OCI-LY7 (cell line): ENCODE results near the gene URGCP. TPM values are rescaled to one million over a fixed set of nuclear protein-coding genes. Genes with fewer than 3 reads are reported as not detected.

Experiments
- BruUV-seq: library from RNA; stranded (reverse); fragments of 400-500 nt; replicated peaks from 2 replicates; lab custom pipeline; 2021; lab: Mats Ljungman, UMichigan
- CTCF ChIA-PET: fragments of 300-600 bp; sonication (Branson Sonifier 250); formaldehyde crosslinking; loops from one replicate; lab custom pipeline; 2022; ENCODE audit warnings: antibody characterized with exemption; ENCODE audit not compliant: unreplicated experiment; lab: Charles Lee
- POLR2A ChIA-PET: fragments of 300-600 bp; sonication (Branson Sonifier 250); formaldehyde crosslinking; loops from one replicate; lab custom pipeline; 2022; ENCODE audit warnings: antibody characterized with exemption; lab: Charles Lee
- DNase-seq: peaks from one replicate; pipeline ENCODE4 v3.0.0-alpha.2; 2015; ENCODE audit warnings: low spot score
- H2AFZ ChIP-seq: fragments of 200-600 bp; sonication (generic), shearing (Covaris generic); 2 replicates; pipeline ENCODE4 v1.6.1; 2014; ENCODE audit warnings: mild to moderate bottlenecking, antibody characterized with exemption, low read length, moderate library complexity
- H3K27ac ChIP-seq: fragments of 200-600 bp; sonication (generic); 2 replicates; pipeline ENCODE4 v1.5.1; 2014; ENCODE audit warnings: mixed run types, low read depth, mild to moderate bottlenecking, moderate library complexity, low read length, inconsistent platforms; ENCODE audit not compliant: poor library complexity, severe bottlenecking
- H3K36me3 ChIP-seq: fragments of 200-600 bp; sonication (generic); 2 replicates; pipeline ENCODE4 v1.6.1; 2014; ENCODE audit warnings: mild to moderate bottlenecking, antibody characterized with exemption, low read length, moderate library complexity, mixed read lengths; ENCODE audit not compliant: insufficient read depth
- H3K4me1 ChIP-seq: fragments of 200-600 bp; sonication (generic); 2 replicates; pipeline ENCODE4 v1.5.1; 2014; ENCODE audit warnings: mild to moderate bottlenecking, low read length; ENCODE audit not compliant: insufficient read depth, poor library complexity, severe bottlenecking
- H3K4me2 ChIP-seq: fragments of 200-600 bp; sonication (generic); 2 replicates; pipeline ENCODE4 v1.6.1; 2014; ENCODE audit warnings: mild to moderate bottlenecking, low read length
- H3K4me3 ChIP-seq: fragments of 200-600 bp; sonication (generic); 2 replicates; pipeline ENCODE4 v1.5.1; 2014; ENCODE audit warnings: mild to moderate bottlenecking, low read depth, low read length; ENCODE audit not compliant: poor library complexity, severe bottlenecking
- H3K79me2 ChIP-seq: fragments of 200-600 bp; sonication (generic); 2 replicates; pipeline ENCODE4 v1.6.1; 2016; ENCODE audit warnings: low read depth, mild to moderate bottlenecking, low read length, moderate library complexity, mixed read lengths; ENCODE audit not compliant: insufficient read depth
- H3K9me2 ChIP-seq: fragments of 200-600 bp; sonication (generic); 2 replicates; pipeline ENCODE4 v1.6.1; 2016; ENCODE audit warnings: mild to moderate bottlenecking, low read length, mixed read lengths; ENCODE audit not compliant: insufficient read depth
- H3K9me3 ChIP-seq: fragments of 200-600 bp; sonication (generic); 2 replicates; pipeline ENCODE4 v1.6.1; 2014; ENCODE audit warnings: mild to moderate bottlenecking, mixed run types, low read length, mixed read lengths
- H4K20me1 ChIP-seq: fragments of 200-600 bp; sonication (generic); 2 replicates; pipeline ENCODE4 v1.6.1; 2014; ENCODE audit warnings: mild to moderate bottlenecking, antibody characterized with exemption, low read length, moderate library complexity, mixed read lengths; ENCODE audit not compliant: insufficient read depth
- EZH2phosphoT487 ChIP-seq: fragments of 200-600 bp; sonication (generic); IDR thresholded peaks from 2 replicates; pipeline ENCODE4 v1.6.1; 2018; ENCODE audit warnings: low read depth, borderline replicate concordance, mild to moderate bottlenecking, mixed run types, antibody characterized with exemption, low read length, moderate library complexity, mixed read lengths
- intact Hi-C: fragments of 100-400 bp; cut with micrococcal nuclease; formaldehyde crosslinking; loops from one replicate; pipeline ENCODE4 v1.10.0; 2022; ENCODE audit not compliant: unreplicated experiment
- total RNA-seq, 2 experiments: library from RNA; depleted of rRNA in 1 of 2; stranded (reverse); fragments of >200 nt in 1 of 2; shearing (Covaris generic) in 1 of 2; gene quantifications; 2 replicates each; pipeline ENCODE4 v1.2.3, GENCODE V29; 2014 to 2022
- TF ChIP-seq, protein P1 (sequence below): fragments of 200-600 bp; sonication (generic); conservative IDR thresholded peaks from 2 replicates; pipeline ENCODE4 v1.5.1; 2014; ENCODE audit warnings: mild to moderate bottlenecking, antibody characterized with exemption, low read length, moderate library complexity, mixed read lengths

URGCP gene
- total RNA-seq, 2 experiments from 2014 or later = 4.7 to 6.8 TPM

DNA sequence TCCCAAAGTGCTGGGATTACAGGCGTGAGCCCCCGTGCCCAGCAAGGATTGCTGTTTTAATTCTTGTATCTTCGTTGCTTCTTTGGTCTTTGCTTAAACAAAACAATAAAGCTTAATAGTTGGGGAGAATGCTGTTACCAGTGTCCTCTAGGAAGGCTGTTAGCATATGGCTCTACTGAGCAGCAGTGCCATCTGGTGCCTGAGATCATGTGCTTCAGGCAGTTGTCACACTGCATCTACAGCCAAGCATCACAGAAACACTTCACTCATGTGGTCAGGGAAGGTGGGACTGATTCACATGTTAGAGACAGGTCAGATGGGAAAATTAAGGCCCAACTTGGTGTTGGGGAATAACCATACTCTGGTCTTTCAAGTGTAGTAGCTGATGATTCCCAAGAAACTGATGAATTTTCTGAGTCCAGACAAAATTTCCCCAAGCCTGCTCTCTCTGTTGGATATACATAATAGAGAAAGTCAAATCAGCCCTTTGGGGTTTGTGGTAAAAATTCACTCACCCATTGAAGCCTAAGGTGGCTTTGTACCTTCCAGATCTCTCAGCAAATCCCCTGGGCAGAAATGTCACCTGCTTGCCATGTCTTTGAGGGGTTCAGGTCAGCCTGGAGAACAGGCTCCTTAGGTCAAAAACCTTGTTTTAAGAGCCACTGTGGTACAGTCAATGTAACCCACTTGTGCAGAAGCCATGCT is 48.3 kb upstream of the URGCP start:
- Histone ChIP-seq H3K79me2 (no peaks in the 10 kb centered on the region), H4K20me1 (no peaks in the 10 kb centered on the region), H3K4me1 (peaks cover 22% of the 10 kb centered on the region), H2AFZ (no peak overlapping the region), H3K9me3 (no peaks in the 10 kb centered on the region), H3K27ac (no peak overlapping the region), H3K4me3 (no peak overlapping the region), H3K36me3 (no peaks in the 10 kb centered on the region), H3K9me2 (no peaks in the 10 kb centered on the region), H3K4me2 (no peak overlapping the region)
- TF ChIP-seq, protein P1, sequence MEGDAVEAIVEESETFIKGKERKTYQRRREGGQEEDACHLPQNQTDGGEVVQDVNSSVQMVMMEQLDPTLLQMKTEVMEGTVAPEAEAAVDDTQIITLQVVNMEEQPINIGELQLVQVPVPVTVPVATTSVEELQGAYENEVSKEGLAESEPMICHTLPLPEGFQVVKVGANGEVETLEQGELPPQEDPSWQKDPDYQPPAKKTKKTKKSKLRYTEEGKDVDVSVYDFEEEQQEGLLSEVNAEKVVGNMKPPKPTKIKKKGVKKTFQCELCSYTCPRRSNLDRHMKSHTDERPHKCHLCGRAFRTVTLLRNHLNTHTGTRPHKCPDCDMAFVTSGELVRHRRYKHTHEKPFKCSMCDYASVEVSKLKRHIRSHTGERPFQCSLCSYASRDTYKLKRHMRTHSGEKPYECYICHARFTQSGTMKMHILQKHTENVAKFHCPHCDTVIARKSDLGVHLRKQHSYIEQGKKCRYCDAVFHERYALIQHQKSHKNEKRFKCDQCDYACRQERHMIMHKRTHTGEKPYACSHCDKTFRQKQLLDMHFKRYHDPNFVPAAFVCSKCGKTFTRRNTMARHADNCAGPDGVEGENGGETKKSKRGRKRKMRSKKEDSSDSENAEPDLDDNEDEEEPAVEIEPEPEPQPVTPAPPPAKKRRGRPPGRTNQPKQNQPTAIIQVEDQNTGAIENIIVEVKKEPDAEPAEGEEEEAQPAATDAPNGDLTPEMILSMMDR = peak; percentile 80
- no peak for TF ChIP-seq EZH2phosphoT487
- intact Hi-C loops = loop anchor here (10.0 kb wide), 1 partner anchor 230 kb away; the partner anchor contains the start of gene COA1
- peak; percentile 68 for DNase-seq
- no TSS peak for BruUV-seq
- ChIA-PET CTCF (no interaction called here), POLR2A (interaction anchor here (0.6 to 1.1 kb wide), 3 partner anchors 42 to 367 kb away, joined by 3 to 6 read pairs (median 3); no protein-coding TSS in a partner anchor)

DNA sequence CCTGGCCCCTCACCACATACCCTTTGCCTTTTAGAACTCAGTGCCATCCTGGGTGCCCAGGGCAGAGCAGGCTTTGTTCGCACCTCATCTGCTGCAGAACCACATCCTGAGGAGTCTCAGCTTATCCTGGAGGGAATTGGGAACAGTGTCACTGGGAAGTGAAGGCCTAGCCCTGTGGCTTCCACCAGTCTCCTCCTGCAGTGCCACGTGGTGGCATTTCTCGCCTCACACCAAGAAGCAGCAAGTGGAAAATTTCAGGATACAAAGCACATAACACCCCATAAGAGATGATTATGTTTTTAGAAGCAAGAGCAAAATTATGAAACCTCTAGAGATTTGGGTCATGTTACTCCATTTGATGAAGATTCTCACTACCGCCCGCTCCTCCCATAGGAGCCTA is 46.7 kb upstream of the URGCP start:
- CTCF ChIA-PET = no interaction called here
- Histone ChIP-seq H3K36me3 (no peaks in the 10 kb centered on the region), H3K27ac (no peak overlapping the region), H3K9me3 (no peaks in the 10 kb centered on the region), H3K4me1 (peaks cover 22% of the 10 kb centered on the region), H3K9me2 (no peaks in the 10 kb centered on the region), H3K79me2 (no peaks in the 10 kb centered on the region), H2AFZ (no peak overlapping the region), H4K20me1 (no peaks in the 10 kb centered on the region), H3K4me3 (no peak overlapping the region), H3K4me2 (no peak overlapping the region)
- POLR2A ChIA-PET = interaction anchor here (0.5 kb wide), 1 partner anchor 99 kb away, joined by 5 read pairs; no protein-coding TSS in a partner anchor
- no TSS peak for BruUV-seq
- intact Hi-C loops = loop anchor here (10.0 kb wide), 1 partner anchor 228 kb away; the partner anchor contains the start of gene COA1
- DNase-seq = no peak
- TF ChIP-seq, protein P1 = no peak
- no peak for TF ChIP-seq EZH2phosphoT487

DNA sequence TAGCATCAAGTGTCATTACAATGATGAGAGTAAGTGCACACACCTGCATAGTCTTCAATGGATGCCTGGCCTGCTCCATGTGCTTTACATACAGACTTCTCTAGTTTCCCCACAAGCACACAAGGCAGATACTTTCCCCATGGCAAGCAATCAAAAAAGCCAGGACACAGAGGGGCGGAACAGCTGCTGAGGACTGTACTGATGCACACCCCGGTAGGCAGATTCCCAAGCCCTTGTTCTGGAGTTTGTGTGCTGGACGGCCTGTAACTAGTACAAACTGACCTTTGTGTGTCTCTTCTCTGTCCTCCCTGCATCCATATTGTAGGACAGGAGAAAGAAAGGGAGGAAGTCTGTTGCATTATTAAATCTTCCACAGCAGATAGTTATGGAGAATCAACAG is 45.6 kb upstream of the URGCP start:
- ChIA-PET CTCF (no interaction called here), POLR2A (no interaction called here)
- TF ChIP-seq EZH2phosphoT487 = no peak
- TF ChIP-seq, protein P1 = no peak
- H3K79me2 ChIP-seq = no peaks in the 10 kb centered on the region
- H3K9me3 ChIP-seq = no peaks in the 10 kb centered on the region
- H3K4me1 ChIP-seq = peaks cover 22% of the 10 kb centered on the region
- H4K20me1 ChIP-seq = no peaks in the 10 kb centered on the region
- H2AFZ ChIP-seq = no peak overlapping the region
- no peak overlapping the region for H3K4me3 ChIP-seq
- H3K27ac ChIP-seq = no peak overlapping the region
- no peak for DNase-seq
- intact Hi-C loops = loop anchor here (10.0 kb wide), 1 partner anchor 227 kb away; the partner anchor contains the start of gene COA1
- H3K9me2 ChIP-seq = no peaks in the 10 kb centered on the region
- H3K4me2 ChIP-seq = no peak overlapping the region
- H3K36me3 ChIP-seq = no peaks in the 10 kb centered on the region
- no TSS peak for BruUV-seq
